Stomach (tissue), 9 donors: Measurements from ENCODE around the gene LTBP4. TPM values are rescaled to one million over a fixed set of nuclear protein-coding genes. Genes with fewer than 3 reads are reported as not detected.
A peak's percentile ranks its signal among the peaks of the same experiment; 100 is the strongest.
"Not testable (repeated sequence)": the region's sequence is repeated elsewhere in the genome, so short reads cannot be mapped to it uniquely, and the experiment has no call there.

ENCODE experiments used
- DNase-seq, 2 donors: peaks; one replicate each; pipeline versions ENCODE4 v3.0.0 to v3.0.0-alpha.2; 2013 to 2019
- H3K27ac ChIP-seq, 5 donors: fragments of 200-600 bp in 4 of 5; sonication (generic) in 4 of 5; one replicate each; pipeline ENCODE4 v1.5.1; 2013 to 2019; ENCODE audit warnings: mild to moderate bottlenecking in 1 of 5, moderate library complexity in 1 of 5
- H3K27me3 ChIP-seq, 3 donors: fragments of 200-600 bp; sonication (generic); one replicate each; pipeline ENCODE4 v1.5.1; 2017 to 2019; ENCODE audit warnings: mixed run types in 1 of 3
- H3K36me3 ChIP-seq, 4 donors: fragments of 200-600 bp; sonication (generic); 1 replicate in 3 of 4; 2 replicates in 1 of 4; pipeline ENCODE4 v1.5.1; 2016 to 2019
- H3K4me1 ChIP-seq, 4 donors: fragments of 200-600 bp; sonication (generic); one replicate each; pipeline ENCODE4 v1.5.1; 2016 to 2019
- H3K4me3 ChIP-seq, 4 donors: fragments of 200-600 bp; sonication (generic) in 3 of 4; one replicate each; pipeline ENCODE4 v1.5.1; 2016 to 2019; ENCODE audit warnings: mild to moderate bottlenecking in 1 of 4
- H3K9me3 ChIP-seq, 4 donors: fragments of 200-600 bp; sonication (generic); one replicate each; pipeline ENCODE4 v1.5.1; 2016 to 2019
- CTCF ChIP-seq, 7 experiments: fragments of 450-650 bp in 4 of 7; fragments of 200-600 bp in 3 of 7; sonication (generic) in 3 of 7; IDR thresholded peaks; one replicate each; pipeline ENCODE4 v1.5.1; 2016 to 2019; ENCODE audit warnings: antibody characterized with exemption in 7 of 7, control low read depth in 2 of 7, mild to moderate bottlenecking in 1 of 7
- EP300 ChIP-seq: sonication (generic); formaldehyde crosslinking; IDR thresholded peaks from one replicate; pipeline ENCODE4 v1.6.1; 2017; ENCODE audit warnings: antibody characterized with exemption
- POLR2A ChIP-seq, 4 donors: fragments of 450-650 bp; IDR thresholded peaks; one replicate each; pipeline ENCODE4 v1.6.1; 2016; ENCODE audit warnings: antibody characterized with exemption in 4 of 4, control low read depth in 2 of 4, mild to moderate bottlenecking in 1 of 4, moderate library complexity in 1 of 4
- POLR2AphosphoS5 ChIP-seq, 3 donors: sonication (generic); formaldehyde crosslinking; IDR thresholded peaks; one replicate each; pipeline ENCODE4 v1.6.1; 2016; ENCODE audit warnings: antibody characterized with exemption in 3 of 3
- WGBS, 5 donors: extraction: QIAGEN DNeasy Blood & Tissue Kit in 3 of 5; methylation state at CpG; one replicate each; pipeline versions ENCODE4 v1.1.5 to v1.1.7; 2013 to 2018; 5-methylcytosine and 5-hydroxymethylcytosine counted together
- intact Hi-C: fragments of 100-400 bp; cut with DNase I; formaldehyde crosslinking; loops from one replicate; pipeline ENCODE4 v1.15.1; 2023; ENCODE audit warnings: low total_unique reads
- polyA plus RNA-seq, 3 donors: library from polyadenylated mRNA; stranded (reverse); fragments of 200-250 nt; gene quantifications; one replicate each; pipeline ENCODE4 v1.2.3, GENCODE V29; 2013
- total RNA-seq, 5 donors: library from RNA; depleted of rRNA; stranded (reverse); fragments of >200 nt; gene quantifications; one replicate each; pipeline versions ENCODE4 v1.1.0 to v1.2.3, GENCODE V29; 2014 to 2016
- donor health status: healthy with polysubstance abuse.
- donor health status: Bipolar disorder and iron deficiency.
- donor health status: healthy.

The LTBP4 gene
- total and polyA plus RNA-seq, 8 donors: 66.1 to 1,027 (median 139) TPM

DNA sequence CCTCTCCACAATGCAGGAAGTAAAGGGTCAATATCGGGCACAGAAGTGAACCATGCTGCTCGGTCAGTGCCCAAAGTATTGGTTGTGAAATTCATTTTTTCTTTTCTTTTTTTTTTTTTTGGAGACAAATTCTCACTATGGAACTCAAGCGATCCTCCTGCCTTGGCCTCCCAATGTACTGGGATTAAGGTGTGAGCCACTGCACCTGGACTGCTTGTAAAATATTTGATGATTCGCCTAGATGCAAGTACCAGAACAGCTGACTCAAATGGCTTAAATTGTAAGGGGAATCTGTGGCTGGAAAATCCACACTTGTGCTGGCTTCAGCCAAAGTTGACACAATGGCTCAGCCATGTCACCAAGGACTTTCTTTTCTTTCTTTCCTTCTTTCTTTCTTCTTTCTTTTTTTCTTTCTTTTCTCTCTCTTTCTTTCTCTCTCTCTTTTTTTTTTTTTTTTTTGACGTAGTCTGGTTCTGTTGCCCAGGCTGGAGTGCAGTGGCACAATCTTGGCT lies 45.6 kb downstream of the LTBP4 start:
- TF ChIP-seq POLR2A (IDR thresholded peaks at IDR 0.05) (no peak), EP300 (no peak), CTCF (IDR thresholded peaks at IDR 0.05) (no peak), POLR2AphosphoS5 (IDR thresholded peaks at IDR 0.05) (no peak)
- H3K4me3 ChIP-seq: no peak overlapping the region
- 59 to 77% (median 71%) methylated on average over 5 of the region's 5 CpGs for WGBS, 5 donors
- no peaks in the 10 kb centered on the region for H3K27me3 ChIP-seq
- no peak for DNase-seq
- peak overlapping the region; percentile 46 to 88 (median 83) for H3K27ac ChIP-seq
- H3K4me1 ChIP-seq: peaks cover 12 to 38% (median 21%) of the 10 kb centered on the region in 4 donors
- H3K36me3 ChIP-seq: no peaks in the 10 kb centered on the region
- intact Hi-C loops: no loop called here
- H3K9me3 ChIP-seq: no peaks in the 10 kb centered on the region

DNA sequence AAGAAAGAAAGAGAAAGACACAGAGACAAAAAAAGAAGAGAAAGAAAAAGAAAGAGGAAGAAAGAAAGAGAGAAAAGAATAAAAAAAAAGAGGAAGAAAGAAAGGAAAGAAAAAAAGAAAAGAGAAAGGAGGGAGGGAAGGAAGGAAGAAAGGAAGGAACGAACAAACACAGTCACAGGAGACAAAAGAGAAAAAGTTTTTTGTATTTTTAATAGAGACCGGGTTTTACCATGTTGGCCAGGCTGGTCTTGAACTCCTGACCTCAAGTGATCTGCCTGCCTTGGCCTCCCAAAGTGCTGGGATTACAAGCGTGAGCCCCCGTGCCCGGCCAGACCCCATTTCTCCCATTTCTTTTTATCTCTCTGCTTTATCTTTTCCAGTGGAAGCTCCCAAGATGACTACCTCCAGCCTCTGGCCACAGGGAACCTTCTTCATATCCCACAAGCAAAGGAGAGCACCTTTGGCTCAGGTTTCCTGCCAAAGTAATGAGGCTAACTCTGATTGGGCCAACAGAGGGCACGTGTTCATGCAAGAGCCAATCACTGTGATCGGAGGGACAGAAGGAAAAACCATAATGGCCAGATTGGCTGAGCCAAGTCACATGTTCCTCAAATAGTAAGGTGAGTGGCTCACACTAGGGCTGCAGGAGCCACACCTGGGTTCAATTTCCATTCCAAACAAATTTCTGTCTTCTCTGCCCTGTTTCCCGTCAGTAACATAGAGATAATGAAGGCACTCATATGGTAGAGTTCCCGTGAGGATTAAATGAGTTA lies 48.9 kb downstream of the LTBP4 start:
- Histone ChIP-seq H3K4me1 (peaks cover 10 to 36% (median 24%) of the 10 kb centered on the region in 4 donors), H3K27ac (peak overlapping the region in 4 of 5 donors; percentile 52 to 75 (median 60))
- H3K36me3 ChIP-seq, H3K9me3 ChIP-seq, intact Hi-C loops, DNase-seq, H3K27me3 ChIP-seq, H3K4me3 ChIP-seq: not testable (repeated sequence)
- WGBS, 5 donors: 86 to 93% (median 89%) methylated on average over 9 of the region's 9 CpGs

GRCh38 chr19:40650749-40651305 lies 49.7 kb downstream of the LTBP4 start:
- intact Hi-C loops: no loop called here
- H3K4me3 ChIP-seq: no peak overlapping the region
- H3K27ac ChIP-seq: peak overlapping the region; percentile 52 to 75 (median 58)
- H3K9me3 ChIP-seq: no peaks in the 10 kb centered on the region
- no peaks in the 10 kb centered on the region for H3K27me3 ChIP-seq
- no peak for TF ChIP-seq POLR2A (IDR thresholded peaks at IDR 0.05)
- TF ChIP-seq EP300: no peak
- no peak for TF ChIP-seq CTCF (IDR thresholded peaks at IDR 0.05)
- TF ChIP-seq POLR2AphosphoS5 (IDR thresholded peaks at IDR 0.05): no peak
- H3K36me3 ChIP-seq: no peaks in the 10 kb centered on the region
- H3K4me1 ChIP-seq: peaks cover 4 to 32% (median 18%) of the 10 kb centered on the region in 4 donors
- DNase-seq: peak in 1 of 2 donors; percentile 54
- 79 to 93% (median 87%) methylated on average over 8 of the region's 8 CpGs for WGBS, 5 donors

GRCh38 chr19:40652303-40652702 lies 51.1 kb downstream of the LTBP4 start:
- H3K9me3 ChIP-seq, DNase-seq, H3K27me3 ChIP-seq, intact Hi-C loops, H3K36me3 ChIP-seq, H3K4me3 ChIP-seq: not testable (repeated sequence)
- H3K4me1 ChIP-seq: peaks cover 0 to 22% (median 13%) of the 10 kb centered on the region in 4 donors
- H3K27ac ChIP-seq: peak overlapping the region in 2 of 5 donors; percentile 38 to 75
- 73 to 84% (median 83%) methylated on average over 11 of the region's 11 CpGs for WGBS, 5 donors

DNA sequence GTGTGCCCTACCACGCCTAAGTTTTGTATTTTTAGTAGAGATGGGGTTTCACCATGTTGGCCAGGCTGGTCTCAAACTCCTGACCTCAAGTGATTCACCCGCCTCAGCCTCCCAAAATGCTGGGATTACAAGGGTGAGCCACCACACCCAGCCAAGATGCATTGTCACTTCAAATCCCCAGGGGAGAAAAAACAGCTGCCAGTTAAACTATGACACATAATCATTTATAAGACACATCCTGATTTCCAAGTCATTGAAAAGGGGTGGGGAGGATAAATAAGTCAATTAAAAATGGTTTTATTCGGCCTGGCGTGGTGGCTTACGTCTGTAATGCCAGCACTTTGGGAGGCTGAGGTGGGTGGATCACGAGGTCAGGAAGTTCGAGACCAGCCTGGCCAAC lies 54.5 kb downstream of the LTBP4 start:
- H3K36me3 ChIP-seq, H3K27me3 ChIP-seq, DNase-seq, H3K9me3 ChIP-seq, intact Hi-C loops, H3K4me3 ChIP-seq, H3K27ac ChIP-seq: not testable (repeated sequence)
- H3K4me1 ChIP-seq: peaks cover 0 to 15% (median 13%) of the 10 kb centered on the region in 4 donors
- WGBS, 5 donors: 77 to 91% (median 85%) methylated on average over 7 of the region's 7 CpGs

GRCh38 chr19:40658031-40658430 lies 56.9 kb downstream of the LTBP4 start:
- WGBS, 5 donors: 87 to 94% (median 90%) methylated on average over 7 to 8 of the region's 8 CpGs
- H3K4me1 ChIP-seq: peaks cover 4 to 11% (median 8%) of the 10 kb centered on the region in 4 donors
- intact Hi-C loops: no loop called here
- no peak overlapping the region for H3K27ac ChIP-seq
- no peaks in the 10 kb centered on the region for H3K36me3 ChIP-seq
- no peak for DNase-seq
- no peak overlapping the region for H3K4me3 ChIP-seq
- H3K27me3 ChIP-seq: no peaks in the 10 kb centered on the region
- TF ChIP-seq EP300 (no peak), CTCF (IDR thresholded peaks at IDR 0.05) (no peak), POLR2AphosphoS5 (IDR thresholded peaks at IDR 0.05) (no peak), POLR2A (IDR thresholded peaks at IDR 0.05) (no peak)
- H3K9me3 ChIP-seq: no peaks in the 10 kb centered on the region
